K562 (cell line): ENCODE results near the gene DNAAF8. TPM values are rescaled to one million over a fixed set of nuclear protein-coding genes. Genes with fewer than 3 reads are reported as not detected.

Experiments used
- ASH1L ChIP-seq: fragments of 450-650 bp; IDR thresholded peaks from 2 replicates; pipeline ENCODE4 v1.6.1; 2018; ENCODE audit warnings: borderline replicate concordance, mild to moderate bottlenecking, low read depth; ENCODE audit not compliant: partially characterized antibody
- ATF7 ChIP-seq: fragments of 450-650 bp; IDR thresholded peaks from 2 replicates; pipeline ENCODE4 v1.7.1; 2014; ENCODE audit warnings: mild to moderate bottlenecking, moderate library complexity
- KAT7 ChIP-seq: sonication (generic); formaldehyde crosslinking; IDR thresholded peaks from 2 replicates; pipeline ENCODE4 v1.8.0; 2022; ENCODE audit warnings: missing genetic modification reagents, mild to moderate bottlenecking, borderline replicate concordance
- MCM3 ChIP-seq: fragments of 450-650 bp; IDR thresholded peaks from 2 replicates; pipeline ENCODE4 v1.6.1; 2016
- MED1 ChIP-seq: sonication (generic); formaldehyde crosslinking; IDR thresholded peaks from 2 replicates; pipeline ENCODE4 v1.8.1; 2023; ENCODE audit warnings: missing genetic modification reagents, borderline replicate concordance
- NFXL1 ChIP-seq: fragments of 450-650 bp; formaldehyde crosslinking; IDR thresholded peaks from 2 replicates; pipeline ENCODE4 v1.4.0; 2021; ENCODE audit warnings: mild to moderate bottlenecking
- PURB ChIP-seq: sonication (generic); formaldehyde crosslinking; IDR thresholded peaks from 2 replicates; pipeline ENCODE4 v1.9.0; 2021; ENCODE audit warnings: low read depth, mild to moderate bottlenecking, missing genetic modification reagents
- ZBTB7A ChIP-seq: IDR thresholded peaks from 2 replicates; pipeline ENCODE4 v1.6.1; 2011; ENCODE audit warnings: low read depth, mild to moderate bottlenecking, low read length, moderate library complexity, borderline replicate concordance; ENCODE audit not compliant: control insufficient read depth
- ZNF175 ChIP-seq: fragments of 200-800 bp; sonication (Bioruptor generic); IDR thresholded peaks from 2 replicates; pipeline ENCODE4 v1.6.1; 2016; ENCODE audit warnings: low read depth, mild to moderate bottlenecking, missing genetic modification characterization, missing compliant biosample characterization
- ZNF507 ChIP-seq: conservative IDR thresholded peaks from 2 replicates; pipeline ENCODE4 v1.6.1; 2017; ENCODE audit warnings: missing genetic modification characterization, missing compliant biosample characterization
- polyA plus RNA-seq, 8 experiments: library from polyadenylated mRNA; depleted of rRNA in 4 of 8; stranded (reverse) in 5 of 8; unstranded in 3 of 8; fragments of >200 nt; fragmentation: Nextera tagmentation in 2 of 8; fragmentation: Illumina TruSeq in 1 of 8; extraction: Ambion mirVana in 2 of 8; extraction: Trizol in 1 of 8; gene quantifications; 2 replicates each; pipeline versions ENCODE4 v1.2.1 to v1.2.3, GENCODE V29; 2011 to 2014; ENCODE audit warnings: inconsistent platforms in 1 of 8, missing spikeins in 1 of 8
- total RNA-seq, 7 experiments: library from RNA; depleted of rRNA in 6 of 7; stranded (reverse); fragments of >200 nt in 6 of 7; fragmentation: Illumina TruSeq in 2 of 7; extraction: Trizol in 2 of 7; gene quantifications; 2 replicates each; pipeline versions ENCODE4 v1.2.1 to v1.2.3, GENCODE V29; 2011 to 2021; ENCODE audit warnings: low replicate concordance in 1 of 7
- TF ChIP-seq, protein P1 (sequence below): fragments of 250-450 bp; sonication (Bioruptor Pico); IDR thresholded peaks from 2 replicates; pipeline ENCODE4 v1.4.0; 2020; ENCODE audit warnings: mild to moderate bottlenecking, moderate library complexity, borderline replicate concordance
- TF ChIP-seq, protein P2 (sequence below): fragments of 200-800 bp; sonication (Bioruptor generic); IDR thresholded peaks from 2 replicates; pipeline ENCODE4 v1.6.1; 2017; ENCODE audit warnings: missing genetic modification characterization, missing compliant biosample characterization
- TF ChIP-seq, protein P3 (sequence below), 2 experiments: fragments of 150-350 bp in 1 of 2; IDR thresholded peaks; 2 replicates each; pipeline ENCODE4 v1.6.1; 2012 to 2016; ENCODE audit warnings: low read depth in 2 of 2, low read length in 2 of 2, mild to moderate bottlenecking in 1 of 2, moderate library complexity in 1 of 2
- TF ChIP-seq, protein P4 (sequence below): fragments of 250-450 bp; sonication (Bioruptor Pico); IDR thresholded peaks from 2 replicates; pipeline ENCODE4 v1.8.0; 2022; ENCODE audit warnings: inconsistent platforms, mild to moderate bottlenecking, moderate library complexity, borderline replicate concordance
- TF ChIP-seq, protein P5 (sequence below), 2 experiments: fragments of 450-650 bp; conservative IDR thresholded peaks; 2 replicates each; pipeline ENCODE4 v1.6.1; 2017; ENCODE audit warnings: mild to moderate bottlenecking in 2 of 2, moderate library complexity in 2 of 2

DNAAF8 gene
- total and polyA plus RNA-seq, 9 of the 15 experiments (the other 6 are each of a cell fraction or from before 2014, with no cell fraction given): 0.04 to 0.12 (median 0.10) TPM; not detected in 6

DNA sequence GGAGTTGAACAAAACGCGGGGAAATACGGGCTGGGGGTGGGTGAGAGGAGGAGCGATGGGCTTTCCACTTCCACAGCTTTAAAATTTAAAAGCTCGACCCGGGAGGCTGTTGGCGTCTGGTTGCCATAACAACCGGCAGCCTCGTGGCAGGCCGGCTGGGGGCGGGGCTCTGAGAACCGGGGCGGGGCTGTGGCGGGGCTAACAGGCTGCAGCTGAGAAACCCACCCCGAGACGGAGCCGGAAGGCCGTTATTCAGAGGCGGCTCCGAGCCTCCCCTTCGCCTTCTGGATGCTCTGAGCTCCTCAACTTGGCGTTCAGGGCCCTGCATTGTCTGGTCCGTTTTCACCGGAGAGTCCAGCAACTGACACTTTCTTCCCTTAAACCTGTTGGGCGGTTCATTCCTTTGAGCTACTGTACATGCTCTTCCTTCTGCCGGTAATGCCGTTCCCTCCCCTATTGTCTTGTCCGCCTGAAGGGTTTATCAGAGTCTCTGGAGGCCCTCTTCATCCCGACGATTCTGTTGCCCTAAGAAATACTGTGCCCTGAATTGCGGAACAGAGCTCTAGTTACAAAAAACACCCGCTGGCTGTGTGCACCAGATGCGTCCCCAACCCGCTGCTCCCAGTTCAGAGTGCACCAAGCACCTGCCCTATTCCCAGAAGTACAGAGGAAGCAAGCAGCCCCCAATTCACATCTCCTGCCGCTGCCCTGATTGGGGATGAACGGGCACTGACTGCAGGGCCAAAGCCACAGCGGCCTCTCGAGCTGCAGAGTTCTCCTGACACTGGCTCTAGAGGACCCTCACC, 596 bp downstream of the DNAAF8 start (continued):
- TF ChIP-seq, protein P1, sequence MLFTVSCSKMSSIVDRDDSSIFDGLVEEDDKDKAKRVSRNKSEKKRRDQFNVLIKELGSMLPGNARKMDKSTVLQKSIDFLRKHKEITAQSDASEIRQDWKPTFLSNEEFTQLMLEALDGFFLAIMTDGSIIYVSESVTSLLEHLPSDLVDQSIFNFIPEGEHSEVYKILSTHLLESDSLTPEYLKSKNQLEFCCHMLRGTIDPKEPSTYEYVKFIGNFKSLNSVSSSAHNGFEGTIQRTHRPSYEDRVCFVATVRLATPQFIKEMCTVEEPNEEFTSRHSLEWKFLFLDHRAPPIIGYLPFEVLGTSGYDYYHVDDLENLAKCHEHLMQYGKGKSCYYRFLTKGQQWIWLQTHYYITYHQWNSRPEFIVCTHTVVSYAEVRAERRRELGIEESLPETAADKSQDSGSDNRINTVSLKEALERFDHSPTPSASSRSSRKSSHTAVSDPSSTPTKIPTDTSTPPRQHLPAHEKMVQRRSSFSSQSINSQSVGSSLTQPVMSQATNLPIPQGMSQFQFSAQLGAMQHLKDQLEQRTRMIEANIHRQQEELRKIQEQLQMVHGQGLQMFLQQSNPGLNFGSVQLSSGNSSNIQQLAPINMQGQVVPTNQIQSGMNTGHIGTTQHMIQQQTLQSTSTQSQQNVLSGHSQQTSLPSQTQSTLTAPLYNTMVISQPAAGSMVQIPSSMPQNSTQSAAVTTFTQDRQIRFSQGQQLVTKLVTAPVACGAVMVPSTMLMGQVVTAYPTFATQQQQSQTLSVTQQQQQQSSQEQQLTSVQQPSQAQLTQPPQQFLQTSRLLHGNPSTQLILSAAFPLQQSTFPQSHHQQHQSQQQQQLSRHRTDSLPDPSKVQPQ (CRISPR knock-in tag): no peak
- TF ChIP-seq MCM3 (no peak), PURB (CRISPR knock-in tag) (no peak), ATF7 (no peak), MED1 (CRISPR knock-in tag) (no peak), NFXL1 (CRISPR knock-in tag) (no peak), ZBTB7A (peak; percentile 72; the same call in 1 of the 2 replicates), ZNF507 (tag) (no peak), KAT7 (no peak), ZNF175 (CRISPR knock-in tag) (no peak), ASH1L (no peak)
- TF ChIP-seq, protein P2, sequence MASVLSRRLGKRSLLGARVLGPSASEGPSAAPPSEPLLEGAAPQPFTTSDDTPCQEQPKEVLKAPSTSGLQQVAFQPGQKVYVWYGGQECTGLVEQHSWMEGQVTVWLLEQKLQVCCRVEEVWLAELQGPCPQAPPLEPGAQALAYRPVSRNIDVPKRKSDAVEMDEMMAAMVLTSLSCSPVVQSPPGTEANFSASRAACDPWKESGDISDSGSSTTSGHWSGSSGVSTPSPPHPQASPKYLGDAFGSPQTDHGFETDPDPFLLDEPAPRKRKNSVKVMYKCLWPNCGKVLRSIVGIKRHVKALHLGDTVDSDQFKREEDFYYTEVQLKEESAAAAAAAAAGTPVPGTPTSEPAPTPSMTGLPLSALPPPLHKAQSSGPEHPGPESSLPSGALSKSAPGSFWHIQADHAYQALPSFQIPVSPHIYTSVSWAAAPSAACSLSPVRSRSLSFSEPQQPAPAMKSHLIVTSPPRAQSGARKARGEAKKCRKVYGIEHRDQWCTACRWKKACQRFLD (CRISPR knock-in tag): 0 out of 2 replicates have a peak, but pooled peaks have one; percentile 45
- TF ChIP-seq, protein P3, sequence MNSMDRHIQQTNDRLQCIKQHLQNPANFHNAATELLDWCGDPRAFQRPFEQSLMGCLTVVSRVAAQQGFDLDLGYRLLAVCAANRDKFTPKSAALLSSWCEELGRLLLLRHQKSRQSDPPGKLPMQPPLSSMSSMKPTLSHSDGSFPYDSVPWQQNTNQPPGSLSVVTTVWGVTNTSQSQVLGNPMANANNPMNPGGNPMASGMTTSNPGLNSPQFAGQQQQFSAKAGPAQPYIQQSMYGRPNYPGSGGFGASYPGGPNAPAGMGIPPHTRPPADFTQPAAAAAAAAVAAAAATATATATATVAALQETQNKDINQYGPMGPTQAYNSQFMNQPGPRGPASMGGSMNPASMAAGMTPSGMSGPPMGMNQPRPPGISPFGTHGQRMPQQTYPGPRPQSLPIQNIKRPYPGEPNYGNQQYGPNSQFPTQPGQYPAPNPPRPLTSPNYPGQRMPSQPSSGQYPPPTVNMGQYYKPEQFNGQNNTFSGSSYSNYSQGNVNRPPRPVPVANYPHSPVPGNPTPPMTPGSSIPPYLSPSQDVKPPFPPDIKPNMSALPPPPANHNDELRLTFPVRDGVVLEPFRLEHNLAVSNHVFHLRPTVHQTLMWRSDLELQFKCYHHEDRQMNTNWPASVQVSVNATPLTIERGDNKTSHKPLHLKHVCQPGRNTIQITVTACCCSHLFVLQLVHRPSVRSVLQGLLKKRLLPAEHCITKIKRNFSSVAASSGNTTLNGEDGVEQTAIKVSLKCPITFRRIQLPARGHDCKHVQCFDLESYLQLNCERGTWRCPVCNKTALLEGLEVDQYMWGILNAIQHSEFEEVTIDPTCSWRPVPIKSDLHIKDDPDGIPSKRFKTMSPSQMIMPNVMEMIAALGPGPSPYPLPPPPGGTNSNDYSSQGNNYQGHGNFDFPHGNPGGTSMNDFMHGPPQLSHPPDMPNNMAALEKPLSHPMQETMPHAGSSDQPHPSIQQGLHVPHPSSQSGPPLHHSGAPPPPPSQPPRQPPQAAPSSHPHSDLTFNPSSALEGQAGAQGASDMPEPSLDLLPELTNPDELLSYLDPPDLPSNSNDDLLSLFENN (IDR thresholded peaks at IDR 0.05; ENCODE audit: low read depth in 2 of 2, low read length in 2 of 2): no peak
- TF ChIP-seq, protein P4, sequence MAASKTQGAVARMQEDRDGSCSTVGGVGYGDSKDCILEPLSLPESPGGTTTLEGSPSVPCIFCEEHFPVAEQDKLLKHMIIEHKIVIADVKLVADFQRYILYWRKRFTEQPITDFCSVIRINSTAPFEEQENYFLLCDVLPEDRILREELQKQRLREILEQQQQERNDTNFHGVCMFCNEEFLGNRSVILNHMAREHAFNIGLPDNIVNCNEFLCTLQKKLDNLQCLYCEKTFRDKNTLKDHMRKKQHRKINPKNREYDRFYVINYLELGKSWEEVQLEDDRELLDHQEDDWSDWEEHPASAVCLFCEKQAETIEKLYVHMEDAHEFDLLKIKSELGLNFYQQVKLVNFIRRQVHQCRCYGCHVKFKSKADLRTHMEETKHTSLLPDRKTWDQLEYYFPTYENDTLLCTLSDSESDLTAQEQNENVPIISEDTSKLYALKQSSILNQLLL: no peak
- TF ChIP-seq, protein P5, sequence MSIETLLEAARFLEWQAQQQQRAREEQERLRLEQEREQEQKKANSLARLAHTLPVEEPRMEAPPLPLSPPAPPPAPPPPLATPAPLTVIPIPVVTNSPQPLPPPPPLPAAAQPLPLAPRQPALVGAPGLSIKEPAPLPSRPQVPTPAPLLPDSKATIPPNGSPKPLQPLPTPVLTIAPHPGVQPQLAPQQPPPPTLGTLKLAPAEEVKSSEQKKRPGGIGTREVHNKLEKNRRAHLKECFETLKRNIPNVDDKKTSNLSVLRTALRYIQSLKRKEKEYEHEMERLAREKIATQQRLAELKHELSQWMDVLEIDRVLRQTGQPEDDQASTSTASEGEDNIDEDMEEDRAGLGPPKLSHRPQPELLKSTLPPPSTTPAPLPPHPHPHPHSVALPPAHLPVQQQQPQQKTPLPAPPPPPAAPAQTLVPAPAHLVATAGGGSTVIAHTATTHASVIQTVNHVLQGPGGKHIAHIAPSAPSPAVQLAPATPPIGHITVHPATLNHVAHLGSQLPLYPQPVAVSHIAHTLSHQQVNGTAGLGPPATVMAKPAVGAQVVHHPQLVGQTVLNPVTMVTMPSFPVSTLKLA (conservative IDR thresholded peaks at IDR 0.05): peak; percentile 99 to 100
